HCT116 (cell line): ENCODE data around the gene ZNF91. TPM values are rescaled to one million over a fixed set of nuclear protein-coding genes. Genes with fewer than 3 reads are reported as not detected.

ENCODE experiments used
- ATAC-seq: fragments of 200-7000 bp; cut with Tn5 transposase; 2 replicates; pipeline ENCODE4 v1.9.1; 2020; ENCODE audit warnings: mild to moderate bottlenecking, moderate library complexity
- BruUV-seq: library from RNA; stranded (reverse); fragments of 400-500 nt; replicated peaks from 2 replicates; lab custom pipeline; 2021; lab: Mats Ljungman, UMichigan
- CTCF ChIA-PET: fragments of 300-600 bp; sonication (Branson Sonifier 250); formaldehyde crosslinking; loops from one replicate; lab custom pipeline; 2021; ENCODE audit warnings: antibody characterized with exemption; lab: Charles Lee
- POLR2A ChIA-PET: fragments of 300-600, 350-600 bp; sonication (Branson Sonifier 250); formaldehyde crosslinking; loops from one replicate; lab custom pipeline; 2021; ENCODE audit warnings: antibody characterized with exemption; lab: Charles Lee
- RAD21 ChIA-PET, 2 experiments: fragments of 300-600 bp; sonication (Branson Sonifier 250); formaldehyde crosslinking; loops; one replicate each; lab custom pipeline; 2023; ENCODE audit warnings: low total read pairs in 2 of 2; ENCODE audit not compliant: uncharacterized antibody in 2 of 2, unreplicated experiment in 2 of 2, low non-redundant PET in 1 of 2; lab: Charles Lee
- DNase-seq: peaks from one replicate; pipeline ENCODE4 v3.0.0-alpha.2; 2010; ENCODE audit warnings: low read depth, low spot score
- H2AFZ ChIP-seq: fragments of 200-600 bp; shearing (Covaris generic), sonication (generic); 2 replicates; pipeline ENCODE4 v1.6.1; 2017; ENCODE audit warnings: low read depth, mixed run types, mixed read lengths, antibody characterized with exemption, low read length; ENCODE audit not compliant: poor library complexity, severe bottlenecking
- H3K27ac ChIP-seq: 2 replicates; pipeline ENCODE4 v1.5.1; 2012; ENCODE audit warnings: low read depth, low read length
- H3K27me3 ChIP-seq: fragments of 200-600 bp; sonication (generic); 2 replicates; pipeline ENCODE4 v1.6.1; 2016; ENCODE audit warnings: mixed run types, low read length, mixed read lengths; ENCODE audit not compliant: insufficient read depth
- H3K36me3 ChIP-seq, 2 experiments: fragments of 200-500 bp in 1 of 2; fragments of 200-600 bp in 1 of 2; sonication (Bioruptor generic) in 1 of 2; sonication (generic) in 1 of 2; 2 replicates each; pipeline versions ENCODE4 v1.5.1 to v1.6.1; 2014 to 2016; ENCODE audit warnings: low read length in 2 of 2, inconsistent platforms in 1 of 2, mixed read lengths in 1 of 2, mixed run types in 1 of 2; ENCODE audit not compliant: insufficient read depth in 2 of 2, control insufficient read depth in 1 of 2
- H3K4me1 ChIP-seq, 2 experiments: fragments of 200-600 bp in 1 of 2; sonication (generic) in 1 of 2; 2 replicates each; pipeline versions ENCODE4 v1.5.1 to v1.6.1; 2012 to 2017; ENCODE audit warnings: low read length in 2 of 2, inconsistent platforms in 1 of 2, mild to moderate bottlenecking in 1 of 2, mixed read lengths in 1 of 2, mixed run types in 1 of 2, moderate library complexity in 1 of 2; ENCODE audit not compliant: insufficient read depth in 2 of 2, control insufficient read depth in 1 of 2
- H3K4me2 ChIP-seq: fragments of 200-600 bp; sonication (generic); 2 replicates; pipeline ENCODE4 v1.6.1; 2017; ENCODE audit warnings: mixed run types, low read length, mixed read lengths
- H3K4me3 ChIP-seq, 2 experiments: fragments of 200-600 bp in 1 of 2; sonication (generic) in 1 of 2; replicated peaks in 1 of 2; 2 replicates each; pipeline ENCODE4 v1.5.1; 2011 to 2016; ENCODE audit warnings: low read length in 2 of 2, control low read depth in 1 of 2, low read depth in 1 of 2, mild to moderate bottlenecking in 1 of 2, mixed read lengths in 1 of 2, mixed run types in 1 of 2
- H3K79me2 ChIP-seq: fragments of 200-600 bp; sonication (generic); 2 replicates; pipeline ENCODE4 v1.6.1; 2017; ENCODE audit warnings: mild to moderate bottlenecking, mixed run types, low read length, moderate library complexity, mixed read lengths; ENCODE audit not compliant: insufficient read depth
- H3K9ac ChIP-seq: fragments of 200-600 bp; sonication (generic); 2 replicates; pipeline ENCODE4 v1.6.1; 2016; ENCODE audit warnings: low read length, mixed read lengths
- H3K9me2 ChIP-seq: fragments of 200-600 bp; sonication (generic), shearing (Covaris generic); 2 replicates; pipeline ENCODE4 v1.6.1; 2017; ENCODE audit warnings: mixed run types, mild to moderate bottlenecking, moderate library complexity; ENCODE audit not compliant: insufficient read depth
- H3K9me3 ChIP-seq, 2 experiments: fragments of 200-500 bp in 1 of 2; fragments of 200-600 bp in 1 of 2; sonication (Bioruptor generic) in 1 of 2; sonication (generic) in 1 of 2; 2 replicates each; pipeline ENCODE4 v1.6.1; 2014 to 2017; ENCODE audit warnings: low read length in 2 of 2, mixed read lengths in 2 of 2, inconsistent platforms in 1 of 2, low read depth in 1 of 2, mild to moderate bottlenecking in 1 of 2, mixed run types in 1 of 2, moderate library complexity in 1 of 2; ENCODE audit not compliant: control insufficient read depth in 1 of 2, insufficient read depth in 1 of 2
- H4K20me1 ChIP-seq: fragments of 200-600 bp; sonication (generic), shearing (Covaris generic); 2 replicates; pipeline ENCODE4 v1.6.1; 2017; ENCODE audit warnings: mixed run types, mild to moderate bottlenecking, moderate library complexity; ENCODE audit not compliant: insufficient read depth
- CBX3 ChIP-seq: IDR thresholded peaks from 2 replicates; pipeline ENCODE4 v1.6.1; 2012; ENCODE audit warnings: low read depth
- CEBPB ChIP-seq: IDR thresholded peaks from 2 replicates; pipeline ENCODE4 v1.6.1; 2012; ENCODE audit warnings: low read depth
- ELF1 ChIP-seq: IDR thresholded peaks from 2 replicates; pipeline ENCODE4 v1.6.1; 2012; ENCODE audit warnings: low read depth, borderline replicate concordance
- EZH2 ChIP-seq: fragments of 200-600 bp; sonication (generic); IDR thresholded peaks from 2 replicates; pipeline ENCODE4 v1.6.1; 2017; ENCODE audit warnings: antibody characterized with exemption, mixed run types
- FOSL1 ChIP-seq: IDR thresholded peaks from 2 replicates; pipeline ENCODE4 v1.6.1; 2012; ENCODE audit warnings: low read depth
- POLR2AphosphoS5 ChIP-seq: IDR thresholded peaks from 2 replicates; pipeline ENCODE4 v1.6.1; 2011; ENCODE audit warnings: mild to moderate bottlenecking, low read depth, low read length, moderate library complexity
- RAD21 ChIP-seq: IDR thresholded peaks from 2 replicates; pipeline ENCODE4 v1.6.1; 2012; ENCODE audit warnings: low read depth, mild to moderate bottlenecking
- SIN3A ChIP-seq: IDR thresholded peaks from 2 replicates; pipeline ENCODE4 v1.6.1; 2012; ENCODE audit warnings: low read depth
- SP1 ChIP-seq: IDR thresholded peaks from 2 replicates; pipeline ENCODE4 v1.6.1; 2012; ENCODE audit warnings: low read depth
- SRF ChIP-seq: IDR thresholded peaks from 2 replicates; pipeline ENCODE4 v1.6.1; 2012; ENCODE audit warnings: low read depth
- TCF7L2 ChIP-seq: IDR thresholded peaks from 2 replicates; pipeline ENCODE4 v1.7.0; 2011; ENCODE audit warnings: borderline replicate concordance, inconsistent platforms; ENCODE audit not compliant: insufficient read depth, insufficient read length; ENCODE audit errors: extremely low read depth
- YY1 ChIP-seq: IDR thresholded peaks from 2 replicates; pipeline ENCODE4 v1.6.1; 2011; ENCODE audit warnings: low read length, low read depth, moderate library complexity, mild to moderate bottlenecking; ENCODE audit not compliant: insufficient replicate concordance; ENCODE audit errors: extremely low read depth
- ZBTB33 ChIP-seq: IDR thresholded peaks from 2 replicates; pipeline ENCODE4 v1.6.1; 2011; ENCODE audit warnings: mild to moderate bottlenecking, low read length, moderate library complexity; ENCODE audit not compliant: insufficient replicate concordance; ENCODE audit errors: extremely low read depth
- ZFX ChIP-seq: fragments of 450-650 bp; IDR thresholded peaks from 2 replicates; pipeline ENCODE4 v1.6.1; 2017
- ZNF274 ChIP-seq: fragments of 200-500 bp; sonication (Bioruptor generic); IDR thresholded peaks from 2 replicates; pipeline ENCODE4 v1.6.1; 2014; ENCODE audit warnings: mild to moderate bottlenecking, low read depth, low read length, inconsistent platforms
- intact Hi-C: fragments of 100-400 bp; cut with micrococcal nuclease; formaldehyde crosslinking; loops from 2 replicates; pipeline ENCODE4 v1.10.0; 2022
- total RNA-seq: library from RNA; stranded (reverse); gene quantifications from one replicate; pipeline ENCODE4 v1.2.1, GENCODE V29; 2021; ENCODE audit not compliant: unreplicated experiment
- TF ChIP-seq, protein P1 (sequence below): IDR thresholded peaks from 2 replicates; pipeline ENCODE4 v1.6.1; 2012
- TF ChIP-seq, protein P2 (sequence below): IDR thresholded peaks from 2 replicates; pipeline ENCODE4 v1.6.1; 2012
- TF ChIP-seq, protein P3 (sequence below): IDR thresholded peaks from 2 replicates; pipeline ENCODE4 v1.6.1; 2012; ENCODE audit warnings: low read depth

ZNF91 gene
- total RNA-seq, 1 experiment from 2014 or later = 12.3 TPM

DNA sequence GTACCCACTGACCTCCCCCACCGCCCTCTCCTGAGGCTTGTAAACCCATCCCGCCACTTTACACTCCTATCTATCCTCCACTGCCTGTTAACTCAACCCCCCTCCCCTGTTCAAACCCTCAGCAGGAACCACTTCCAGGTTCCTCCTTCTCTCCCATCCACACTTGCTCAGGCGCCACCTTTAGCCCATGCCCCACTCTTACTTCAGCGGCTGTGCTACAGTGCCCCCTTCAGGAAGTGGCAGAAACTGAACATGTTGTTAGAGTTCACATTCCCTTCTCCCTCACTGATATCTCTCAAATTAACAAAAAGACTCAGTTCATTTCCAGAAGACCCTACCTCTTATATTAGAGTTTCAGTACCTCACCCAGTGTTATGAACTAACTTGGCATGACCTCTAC, 49.4 kb downstream of the ZNF91 start:
- no peak overlapping the region for H3K27ac ChIP-seq
- no peaks in the 10 kb centered on the region for H3K79me2 ChIP-seq

More for the DNA sequence above, 49.4 kb downstream of the ZNF91 start:
- Histone ChIP-seq H3K9ac (no peak overlapping the region), H4K20me1 (no peaks in the 10 kb centered on the region), H3K36me3 (no peaks in the 10 kb centered on the region), H3K9me2 (no peaks in the 10 kb centered on the region), H3K4me2 (no peak overlapping the region), H3K4me3 (no peak overlapping the region), H3K4me1 (no peaks in the 10 kb centered on the region), H3K27me3 (no peaks in the 10 kb centered on the region), H2AFZ (no peak overlapping the region), H3K9me3 (peaks cover 27 to 45% of the 10 kb centered on the region in 2 experiments; a peak in 2 of 4 replicates)
- TF ChIP-seq CEBPB (no peak), SRF (no peak), RAD21 (no peak), FOSL1 (no peak), YY1 (no peak), TCF7L2 (no peak), SP1 (no peak), ZNF274 (no peak), SIN3A (no peak), EZH2 (no peak), CBX3 (no peak), ZBTB33 (no peak), ELF1 (no peak), ZFX (no peak), POLR2AphosphoS5 (no peak)
- TF ChIP-seq, protein P1, sequence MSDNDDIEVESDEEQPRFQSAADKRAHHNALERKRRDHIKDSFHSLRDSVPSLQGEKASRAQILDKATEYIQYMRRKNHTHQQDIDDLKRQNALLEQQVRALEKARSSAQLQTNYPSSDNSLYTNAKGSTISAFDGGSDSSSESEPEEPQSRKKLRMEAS = no peak
- TF ChIP-seq, protein P2, sequence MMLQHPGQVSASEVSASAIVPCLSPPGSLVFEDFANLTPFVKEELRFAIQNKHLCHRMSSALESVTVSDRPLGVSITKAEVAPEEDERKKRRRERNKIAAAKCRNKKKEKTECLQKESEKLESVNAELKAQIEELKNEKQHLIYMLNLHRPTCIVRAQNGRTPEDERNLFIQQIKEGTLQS = no peak
- TF ChIP-seq, protein P3, sequence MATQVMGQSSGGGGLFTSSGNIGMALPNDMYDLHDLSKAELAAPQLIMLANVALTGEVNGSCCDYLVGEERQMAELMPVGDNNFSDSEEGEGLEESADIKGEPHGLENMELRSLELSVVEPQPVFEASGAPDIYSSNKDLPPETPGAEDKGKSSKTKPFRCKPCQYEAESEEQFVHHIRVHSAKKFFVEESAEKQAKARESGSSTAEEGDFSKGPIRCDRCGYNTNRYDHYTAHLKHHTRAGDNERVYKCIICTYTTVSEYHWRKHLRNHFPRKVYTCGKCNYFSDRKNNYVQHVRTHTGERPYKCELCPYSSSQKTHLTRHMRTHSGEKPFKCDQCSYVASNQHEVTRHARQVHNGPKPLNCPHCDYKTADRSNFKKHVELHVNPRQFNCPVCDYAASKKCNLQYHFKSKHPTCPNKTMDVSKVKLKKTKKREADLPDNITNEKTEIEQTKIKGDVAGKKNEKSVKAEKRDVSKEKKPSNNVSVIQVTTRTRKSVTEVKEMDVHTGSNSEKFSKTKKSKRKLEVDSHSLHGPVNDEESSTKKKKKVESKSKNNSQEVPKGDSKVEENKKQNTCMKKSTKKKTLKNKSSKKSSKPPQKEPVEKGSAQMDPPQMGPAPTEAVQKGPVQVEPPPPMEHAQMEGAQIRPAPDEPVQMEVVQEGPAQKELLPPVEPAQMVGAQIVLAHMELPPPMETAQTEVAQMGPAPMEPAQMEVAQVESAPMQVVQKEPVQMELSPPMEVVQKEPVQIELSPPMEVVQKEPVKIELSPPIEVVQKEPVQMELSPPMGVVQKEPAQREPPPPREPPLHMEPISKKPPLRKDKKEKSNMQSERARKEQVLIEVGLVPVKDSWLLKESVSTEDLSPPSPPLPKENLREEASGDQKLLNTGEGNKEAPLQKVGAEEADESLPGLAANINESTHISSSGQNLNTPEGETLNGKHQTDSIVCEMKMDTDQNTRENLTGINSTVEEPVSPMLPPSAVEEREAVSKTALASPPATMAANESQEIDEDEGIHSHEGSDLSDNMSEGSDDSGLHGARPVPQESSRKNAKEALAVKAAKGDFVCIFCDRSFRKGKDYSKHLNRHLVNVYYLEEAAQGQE = no peak
- intact Hi-C loops = no loop called here
- POLR2A ChIA-PET = no interaction called here
- RAD21 ChIA-PET = no interaction called here
- ATAC-seq (no peak), DNase-seq (no peak)
- CTCF ChIA-PET = no interaction called here
- no TSS peak for BruUV-seq
